Subcutaneous adipose tissue (tissue), 4 donors: ENCODE measurements around the gene PITPNC1. TPM values are rescaled to one million over a fixed set of nuclear protein-coding genes. Genes with fewer than 3 reads are reported as not detected.

Experiments
- CTCF ChIP-seq: fragments of 450-650 bp; IDR thresholded peaks from one replicate; pipeline ENCODE4 v1.5.1; 2016; ENCODE audit warnings: low read depth, mild to moderate bottlenecking, control low read depth, antibody characterized with exemption, moderate library complexity
- total RNA-seq, 4 donors: library from RNA; depleted of rRNA; stranded (reverse); fragments of >200 nt; gene quantifications; one replicate each; pipeline ENCODE4 v1.1.0, GENCODE V29; 2016

Gene PITPNC1
- total RNA-seq, 4 donors from 2014 or later = 12.1 to 26.8 (median 18.2) TPM

- no peak for TF ChIP-seq CTCF
Observed at GRCh38 chr17:67689534-67690177, 312.6 kb downstream of the PITPNC1 start.

GRCh38 chr17:67693811-67694210, 316.7 kb downstream of the PITPNC1 start:
- TF ChIP-seq CTCF = no peak

GRCh38 chr17:67696347-67696746, 319.3 kb downstream of the PITPNC1 start:
- TF ChIP-seq CTCF = no peak

- TF ChIP-seq CTCF = no peak
Observed at GRCh38 chr17:67696853-67697498, 319.9 kb downstream of the PITPNC1 start.

- no peak for TF ChIP-seq CTCF
Observed at GRCh38 chr17:67700037-67700724, 323.1 kb downstream of the PITPNC1 start.

- no peak for TF ChIP-seq CTCF
Observed at GRCh38 chr17:67700725-67701119, 323.6 kb downstream of the PITPNC1 start.

- no peak for TF ChIP-seq CTCF
Observed at GRCh38 chr17:67707442-67707841, 330.4 kb downstream of the PITPNC1 start.
